HG02973 (cell line): Measurements from ENCODE around the gene SLC35E2B.
A peak's percentile ranks its signal among the peaks of the same experiment; 100 is the strongest.
"Not testable (repeated sequence)": the region's sequence is repeated elsewhere in the genome, so short reads cannot be mapped to it uniquely, and the experiment has no call there.

Experiments
- ATAC-seq: cut with Tn5 transposase; IDR thresholded peaks from one replicate; pipeline ENCODE4 v1.9.1; 2021; ENCODE audit warnings: moderate library complexity; ENCODE audit not compliant: unreplicated experiment

SLC35E2B gene

DNA sequence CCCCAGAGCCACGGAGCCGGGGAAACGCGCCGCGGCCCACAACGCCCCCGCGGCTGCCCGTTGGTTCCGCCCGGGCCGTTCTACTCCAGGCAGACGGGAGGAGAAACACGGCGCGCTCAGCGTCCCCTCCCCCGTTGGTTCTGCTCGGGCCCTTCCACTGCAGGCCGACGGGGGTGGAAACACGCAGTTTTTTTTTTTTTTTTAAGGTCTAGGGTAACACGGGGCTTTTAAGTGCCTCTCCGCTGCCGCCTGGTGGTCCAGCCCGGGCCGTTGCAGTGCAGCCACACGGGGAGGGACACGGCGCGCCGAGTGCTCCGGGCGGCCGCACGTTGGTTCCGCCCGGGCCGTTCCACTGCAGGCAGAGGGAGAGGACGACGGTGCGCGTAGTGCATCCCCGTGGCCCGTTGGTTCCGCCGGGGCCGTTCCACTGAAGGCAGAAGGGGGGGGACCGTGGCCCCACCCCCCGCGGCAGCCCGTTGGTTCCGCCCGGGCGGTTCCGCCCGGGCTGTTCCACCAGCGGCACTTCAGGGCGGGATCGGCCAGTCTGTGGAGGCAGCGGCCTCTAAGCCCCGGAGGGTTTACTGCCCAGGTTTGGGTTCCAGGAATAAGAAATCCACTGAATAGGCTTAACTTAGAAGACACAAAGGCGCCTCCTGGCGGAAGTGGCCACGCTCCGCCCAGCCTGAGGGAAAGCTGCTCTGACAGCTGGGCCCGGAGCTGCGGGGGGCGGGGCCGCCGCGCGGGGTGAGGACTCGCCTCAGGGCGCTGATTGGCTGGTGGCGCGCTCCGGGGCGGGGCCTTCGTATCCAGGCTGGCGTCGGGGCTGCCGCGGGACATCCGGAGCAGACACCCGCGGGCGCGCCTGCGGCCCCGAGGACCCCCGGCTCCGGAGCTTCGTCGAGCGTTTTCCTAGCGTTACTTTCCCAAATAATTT, at the start of gene SLC35E2B:
Gene SLC35E2B (minus strand): TSS at position 82 of the 934 bp plus-strand sequence. CDS start 16,096 bp downstream, outside the sequence.
- ATAC-seq = peak; percentile 70

DNA sequence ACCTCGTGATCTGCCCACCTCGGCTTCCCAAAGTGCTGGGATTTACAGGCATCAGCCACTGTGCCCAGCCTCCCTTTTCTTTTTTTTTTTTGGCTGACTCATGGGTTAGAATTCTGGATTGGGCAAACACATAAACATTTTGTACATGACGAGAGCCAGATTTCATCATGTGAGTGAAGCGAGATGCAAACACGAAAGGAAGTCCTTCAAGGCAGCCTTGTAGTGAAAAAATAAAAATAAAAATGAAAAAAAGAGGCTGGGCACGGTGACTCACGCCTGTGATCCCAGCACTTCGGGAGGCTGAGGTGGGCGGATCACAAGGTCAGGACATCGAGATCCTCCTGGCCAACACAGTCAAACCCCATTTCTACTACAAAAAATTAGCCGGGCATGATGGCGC, 48.4 kb upstream of the SLC35E2B start:
- not testable (repeated sequence) for ATAC-seq

DNA sequence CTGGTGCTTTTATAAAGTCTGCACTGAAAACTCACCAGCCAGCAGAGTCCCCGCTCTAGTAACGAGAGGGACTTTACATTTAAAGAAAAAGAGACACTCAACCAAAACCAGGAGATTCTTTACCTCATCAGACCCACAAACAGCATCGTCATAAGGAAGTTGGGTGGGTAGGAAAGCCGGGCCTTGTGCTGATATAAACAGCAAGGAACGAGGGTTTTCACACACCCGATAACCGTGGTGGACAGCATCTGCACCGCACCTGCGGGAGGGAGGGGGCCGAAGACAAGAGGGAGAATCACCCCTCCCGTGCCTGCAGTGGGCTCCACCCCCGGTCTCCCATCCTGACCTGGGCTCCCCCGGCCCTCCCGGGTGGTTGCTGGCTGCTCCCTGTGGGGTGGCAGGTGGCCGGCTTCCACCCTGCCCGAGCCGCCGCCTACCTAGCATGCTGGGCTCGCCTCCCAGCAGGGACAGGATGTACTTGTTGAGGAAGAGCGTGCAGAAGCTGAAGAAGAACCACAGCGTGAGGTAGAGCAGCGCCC, 46.3 kb upstream of the SLC35E2B start:
- not testable (repeated sequence) for ATAC-seq

DNA sequence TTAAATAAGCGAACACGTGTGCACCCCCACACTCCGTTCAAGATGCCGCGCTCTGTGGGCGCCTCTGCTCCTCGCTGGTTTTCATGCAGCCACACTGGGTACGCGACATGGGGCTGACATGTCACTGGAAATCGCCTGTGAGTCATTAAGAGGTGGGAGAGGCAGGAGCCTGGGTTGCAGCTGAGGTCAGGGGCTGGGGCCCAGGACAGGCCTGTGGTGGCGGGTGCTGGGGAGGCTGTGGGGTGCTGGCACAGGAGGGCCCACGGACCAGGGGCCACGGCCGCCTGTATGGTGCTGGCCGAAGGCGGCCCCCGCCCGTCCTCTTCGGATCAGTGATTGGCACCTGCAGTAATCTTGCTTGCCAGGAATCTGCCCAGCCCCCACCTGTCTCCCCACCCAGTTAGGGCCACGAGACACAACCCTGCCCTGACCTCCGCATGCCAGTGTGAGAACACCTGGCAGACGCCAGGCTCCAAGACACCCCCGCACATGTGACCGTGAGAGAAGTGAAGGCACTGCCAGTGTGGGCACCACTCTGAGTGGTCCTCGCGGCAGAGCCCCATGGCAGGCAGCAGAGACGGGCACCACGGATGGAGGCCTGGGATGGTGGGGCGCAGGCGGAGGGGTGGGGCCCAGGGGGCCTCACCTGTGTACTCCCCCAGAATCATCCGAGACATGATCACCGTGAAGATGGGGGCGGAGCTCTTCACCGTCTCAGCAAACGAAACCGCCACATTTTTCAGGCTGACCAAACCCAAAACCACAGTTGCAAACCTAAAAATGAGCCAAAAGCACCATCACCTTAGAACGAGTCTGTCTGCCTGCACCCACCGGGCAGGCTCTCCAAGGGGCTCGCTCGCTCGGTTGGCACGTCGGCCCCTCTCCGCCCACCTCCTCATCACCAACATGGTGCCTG, 45.3 kb upstream of the SLC35E2B start:
- not testable (repeated sequence) for ATAC-seq

DNA sequence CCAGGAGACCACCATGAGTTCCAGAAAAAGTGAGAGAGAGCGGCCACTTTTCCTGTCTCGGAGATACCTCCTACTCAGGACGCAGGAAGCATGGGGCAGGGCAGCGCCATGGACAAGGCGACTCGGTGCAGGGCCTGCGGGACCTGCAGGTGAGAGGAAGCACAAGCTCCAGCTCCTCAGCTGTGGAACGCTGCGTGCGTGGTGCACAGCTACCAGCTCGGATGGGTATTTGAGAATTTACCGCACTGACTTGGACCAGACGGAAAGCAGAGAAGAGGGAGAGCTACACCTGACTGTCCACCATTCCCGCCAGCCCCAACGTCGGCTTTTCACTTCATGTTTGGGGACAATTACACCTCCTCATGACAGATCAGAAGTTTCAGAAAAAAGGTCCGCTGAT, 39.8 kb upstream of the SLC35E2B start:
- ATAC-seq = no peak

DNA sequence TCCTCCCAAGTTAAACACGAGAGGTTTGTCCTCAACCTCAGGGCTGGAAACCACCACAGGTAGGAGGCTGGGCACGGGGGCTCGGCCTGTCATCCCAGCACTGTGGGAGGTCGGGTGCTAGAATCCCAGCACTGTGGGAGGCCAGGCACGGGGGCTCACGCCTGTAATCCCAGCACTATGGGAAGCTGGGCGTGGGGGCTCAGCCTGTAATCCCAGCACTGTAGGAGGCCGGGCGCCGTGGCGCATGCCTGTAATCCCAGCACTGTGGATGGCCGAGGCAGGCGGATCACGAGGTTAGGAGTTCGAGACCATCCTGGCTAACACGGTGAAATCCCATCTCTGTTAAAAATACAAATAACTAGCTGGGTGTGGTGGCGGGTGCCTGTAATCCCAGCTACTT, 38.3 kb upstream of the SLC35E2B start:
- no peak for ATAC-seq

DNA sequence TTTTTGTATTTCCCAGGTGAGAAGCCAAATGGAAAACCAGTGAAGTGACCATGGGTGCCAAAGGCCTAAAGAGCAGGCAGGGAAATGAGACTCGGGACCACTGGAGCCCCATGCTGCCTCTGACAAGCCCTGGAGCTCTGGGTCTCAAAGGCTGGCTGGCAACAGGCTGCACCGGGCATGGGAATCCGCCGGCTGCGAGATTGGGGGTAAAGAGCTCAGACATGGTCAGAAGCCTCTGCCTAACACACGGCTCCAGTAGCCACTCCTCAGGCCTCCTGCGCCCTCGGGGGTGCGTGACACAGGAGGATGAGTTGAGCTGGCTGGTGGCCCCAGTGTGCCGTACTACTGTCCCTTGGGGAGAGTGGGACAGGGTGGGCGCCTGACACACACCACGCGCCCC, 37.6 kb upstream of the SLC35E2B start:
- not testable (repeated sequence) for ATAC-seq

DNA sequence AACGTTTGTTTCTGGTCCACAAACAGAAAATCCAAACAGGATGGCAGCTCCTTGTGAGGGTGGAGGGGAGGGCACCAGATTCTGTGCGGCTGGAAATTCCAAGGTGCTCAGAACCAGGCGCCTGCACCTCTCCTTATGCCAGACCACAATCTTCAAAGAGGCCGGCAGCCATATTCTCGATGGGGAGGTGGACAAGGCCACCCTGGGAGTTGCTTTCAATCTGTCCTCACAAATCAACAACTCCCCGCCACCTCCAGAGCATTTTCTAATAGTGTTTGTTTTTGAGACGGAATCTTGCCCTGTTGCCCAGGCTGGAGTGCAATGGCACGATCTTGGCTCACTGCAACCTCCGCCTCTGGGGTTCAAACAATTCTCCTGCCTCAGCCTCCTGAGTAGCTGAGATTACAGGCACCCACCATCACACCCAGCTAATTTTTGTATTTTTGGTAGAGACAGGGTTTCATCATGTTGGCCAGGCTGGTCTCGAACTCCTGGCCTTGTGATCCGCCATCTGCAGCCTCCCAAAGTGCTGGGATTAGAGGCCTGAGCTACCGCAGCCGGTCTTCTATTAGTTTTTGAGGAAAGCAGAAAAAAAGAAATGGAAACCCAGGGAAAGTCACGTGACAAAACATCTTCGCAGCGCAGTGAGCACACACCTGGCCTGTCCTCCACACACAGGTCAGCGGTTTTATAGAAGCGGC, 36.7 kb upstream of the SLC35E2B start:
- not testable (repeated sequence) for ATAC-seq

DNA sequence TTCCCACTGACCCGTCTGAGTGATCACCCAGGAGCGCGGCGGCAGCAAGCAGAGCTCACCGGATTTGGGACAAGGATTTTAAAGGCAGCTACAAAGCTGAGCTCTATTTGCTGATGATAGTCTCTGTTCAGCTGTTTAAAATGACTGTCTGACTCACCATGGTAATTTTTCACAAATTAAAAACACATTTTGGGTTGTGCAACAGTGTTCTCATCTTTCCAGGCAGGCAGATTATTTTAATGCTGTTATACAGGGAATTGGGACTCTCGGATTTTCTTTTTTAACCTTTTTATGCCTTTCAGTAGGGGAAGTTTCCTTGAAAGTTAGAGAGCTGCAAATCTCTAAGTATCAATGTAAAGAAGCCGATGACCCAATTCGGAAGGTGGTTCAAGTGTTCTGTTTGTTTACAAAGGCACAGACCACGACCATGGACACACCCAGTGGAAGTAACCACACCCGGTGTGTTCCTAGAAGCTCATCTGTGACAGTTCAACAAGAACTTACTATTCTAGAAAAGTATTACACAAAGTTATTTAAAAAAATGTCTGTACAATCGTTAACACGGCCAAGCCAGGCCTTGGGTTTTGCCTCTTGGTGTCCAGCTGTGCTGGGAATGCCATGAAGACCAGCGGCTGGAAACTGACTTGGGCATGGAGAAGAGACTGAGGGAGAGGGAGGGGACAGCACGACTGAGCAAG, 35.9 kb upstream of the SLC35E2B start:
- not testable (repeated sequence) for ATAC-seq

DNA sequence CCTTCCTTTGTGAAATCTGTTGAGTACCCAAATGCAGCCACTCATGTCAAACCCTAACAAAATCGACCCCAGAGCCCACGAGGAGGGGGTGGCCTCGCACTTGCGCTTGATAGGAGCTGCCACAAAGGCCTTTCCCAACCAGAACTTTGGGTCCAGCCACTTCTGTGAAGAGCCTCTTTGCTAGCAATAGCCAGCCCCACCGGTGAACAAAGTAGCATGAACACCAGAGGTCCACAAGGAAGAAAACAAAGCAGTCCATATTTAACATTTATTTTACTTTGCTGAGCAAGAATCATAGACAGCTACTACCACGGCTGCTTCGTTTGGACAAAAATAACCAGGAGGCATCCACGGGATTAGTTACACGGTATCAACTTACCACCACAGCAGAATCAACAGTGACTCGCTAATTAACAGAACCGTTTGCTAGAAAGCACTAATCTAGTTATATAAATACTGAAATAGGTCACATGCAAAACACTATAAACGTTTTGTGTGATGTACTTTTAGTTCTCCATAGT, 34.6 kb upstream of the SLC35E2B start:
- not testable (repeated sequence) for ATAC-seq

DNA sequence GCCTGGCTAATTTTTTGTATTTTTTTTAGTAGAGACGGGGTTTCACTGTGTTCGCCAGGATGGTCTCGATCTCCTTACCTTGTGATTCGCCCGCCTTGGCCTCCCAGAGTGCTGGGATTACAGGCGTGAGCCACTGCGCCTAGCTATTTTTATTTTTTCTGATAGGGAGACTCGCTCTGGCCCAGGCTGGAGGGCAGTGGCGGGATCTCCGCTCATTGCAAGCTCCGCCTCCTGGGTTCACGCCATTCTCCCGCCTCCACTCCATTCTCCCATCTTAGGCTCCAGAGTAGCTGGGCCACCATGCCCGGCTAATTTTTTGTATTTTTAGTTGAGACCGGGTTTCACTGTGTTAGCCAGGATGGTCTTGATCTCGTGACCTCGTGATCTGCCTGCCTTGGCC, 33.5 kb upstream of the SLC35E2B start:
- ATAC-seq = not testable (repeated sequence)

DNA sequence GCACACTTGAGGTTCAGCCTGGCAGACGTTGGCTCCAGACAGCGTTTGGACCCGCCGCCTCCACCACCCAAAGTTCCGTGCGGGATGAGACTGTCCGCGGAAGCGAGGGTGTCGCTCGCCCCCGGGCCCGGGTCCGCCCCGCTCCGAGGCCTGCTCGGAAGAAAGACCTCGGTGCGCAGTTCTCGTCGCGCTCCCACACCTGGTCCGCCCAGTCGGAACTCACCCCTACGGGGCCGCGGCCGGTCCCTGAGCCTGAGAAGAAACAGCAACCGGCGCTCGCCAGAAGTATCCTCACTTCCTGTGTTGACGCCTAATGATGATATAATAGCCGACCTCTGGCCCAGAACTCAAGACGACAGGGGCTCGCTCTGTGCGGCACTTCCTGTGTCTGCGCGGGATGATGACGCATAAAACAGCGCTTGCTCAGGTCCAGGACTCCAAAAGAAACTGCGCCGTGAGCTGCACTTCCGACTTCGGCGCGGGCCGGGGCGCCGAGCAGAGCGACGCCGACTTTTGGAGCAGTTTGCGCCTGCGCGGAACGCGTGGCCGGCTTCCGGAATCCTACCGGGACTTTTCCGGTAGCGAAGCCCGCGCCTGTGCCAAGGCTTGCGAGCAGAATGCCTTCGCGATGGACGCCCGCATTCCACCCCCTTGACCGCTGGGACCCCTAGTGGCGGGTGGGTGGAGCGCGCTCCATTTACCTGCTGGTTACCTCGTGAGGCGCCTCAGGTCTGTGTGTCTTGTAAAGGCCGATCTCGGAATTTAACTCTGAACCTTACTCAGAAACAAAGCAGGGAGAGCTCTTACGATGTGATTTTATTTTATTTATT, 31.7 kb upstream of the SLC35E2B start, which contains the start of gene CDK11A:
Gene CDK11A (minus strand): TSS at position 323 of the 830 bp plus-strand sequence. CDS start 1,539 bp downstream, outside the sequence.
- peak; percentile 87 for ATAC-seq

DNA sequence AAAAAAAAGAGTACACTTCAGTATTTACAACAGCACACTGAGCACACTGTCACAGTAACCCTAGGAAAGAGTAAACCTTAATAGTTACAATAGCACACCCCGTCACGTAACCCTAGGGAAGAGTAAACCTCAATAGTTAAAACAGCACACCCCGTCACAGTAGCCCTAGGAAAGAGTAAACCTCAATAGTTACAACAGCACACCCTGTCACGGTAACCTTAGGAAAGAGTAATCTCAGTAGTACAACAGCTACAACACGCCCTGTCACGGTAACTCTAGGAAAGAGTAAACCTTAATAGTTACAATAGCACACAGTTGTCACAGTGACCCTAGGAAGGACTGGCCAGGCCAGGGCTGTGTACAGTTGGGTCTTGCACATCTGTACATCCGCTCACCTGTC, 28.6 kb upstream of the SLC35E2B start:
- no peak for ATAC-seq

DNA sequence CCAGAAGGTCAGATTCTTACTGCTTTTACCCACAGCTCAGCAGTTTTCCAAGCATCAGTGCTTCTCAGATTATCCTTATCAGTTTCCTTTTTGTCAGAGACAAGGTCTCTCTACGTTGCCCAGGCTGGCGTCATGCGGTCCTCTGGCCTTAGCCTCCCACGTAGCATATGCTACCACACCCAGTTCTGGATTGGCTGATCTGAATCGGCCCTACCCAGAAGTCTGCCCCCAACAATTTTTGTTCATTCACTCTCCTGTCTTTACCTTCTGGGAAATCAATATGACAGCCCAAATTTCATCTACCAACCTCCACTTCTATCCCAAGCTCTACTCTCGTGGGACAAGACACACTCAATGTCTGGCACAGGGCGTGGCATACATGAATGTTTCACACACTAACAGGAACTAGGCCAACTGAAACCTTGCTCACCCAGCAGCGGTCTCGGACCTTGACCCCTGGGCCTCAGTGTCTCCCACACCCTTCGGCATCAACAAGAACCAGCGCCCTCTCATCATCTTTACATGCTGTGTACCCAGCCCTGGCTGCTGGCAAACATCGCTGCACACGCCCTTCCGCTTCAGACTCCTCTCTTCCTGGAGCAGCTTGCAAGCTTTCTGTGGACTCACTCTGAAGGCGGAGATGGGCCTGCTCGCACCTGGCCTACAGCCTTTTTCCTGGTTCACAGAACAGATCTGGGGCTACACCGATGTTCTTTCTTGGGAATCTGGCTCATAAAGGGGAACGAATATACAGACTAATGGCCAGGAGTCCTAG, 22.7 kb upstream of the SLC35E2B start:
- not testable (repeated sequence) for ATAC-seq

DNA sequence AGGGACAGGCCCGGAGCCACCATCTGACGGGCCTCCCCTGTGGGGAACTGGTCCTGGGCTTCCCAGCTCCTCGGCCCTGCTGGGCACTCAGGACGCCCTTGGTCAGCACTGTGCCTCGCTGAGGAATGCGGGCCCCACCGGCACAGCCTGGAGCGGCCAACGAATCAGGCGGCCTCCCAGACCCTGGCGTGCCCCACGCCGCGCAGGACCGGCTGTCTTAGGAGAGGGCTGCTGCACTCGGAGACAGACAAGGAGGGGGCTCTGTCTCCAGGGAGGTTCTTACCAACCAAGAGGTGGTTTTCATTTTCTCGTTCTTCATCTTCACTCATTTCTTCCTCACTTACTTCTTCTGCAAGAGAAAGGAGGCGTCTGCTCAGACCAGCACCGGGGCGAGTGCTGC, 15.3 kb upstream of the SLC35E2B start:
- ATAC-seq = not testable (repeated sequence)

DNA sequence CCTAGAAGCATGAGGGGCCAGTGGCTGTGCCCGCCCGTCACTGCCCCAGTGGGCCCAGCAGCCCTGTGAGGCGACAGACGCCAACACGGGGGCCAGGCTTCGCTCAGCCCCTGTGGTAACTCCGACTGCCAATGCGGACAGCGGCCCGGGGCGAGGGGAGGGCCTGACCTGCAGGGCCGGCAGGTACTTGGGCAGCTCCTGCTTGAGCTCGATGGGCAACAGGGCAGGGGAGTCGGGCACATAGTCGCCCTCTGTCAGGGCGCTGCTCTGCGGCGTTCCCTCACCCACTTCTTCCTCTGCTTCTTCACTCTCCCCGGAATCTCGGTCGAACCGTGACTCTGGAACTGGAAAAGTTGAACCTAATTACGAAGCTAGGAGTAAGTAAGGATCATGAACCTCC, 14.6 kb upstream of the SLC35E2B start:
- ATAC-seq = not testable (repeated sequence)

DNA sequence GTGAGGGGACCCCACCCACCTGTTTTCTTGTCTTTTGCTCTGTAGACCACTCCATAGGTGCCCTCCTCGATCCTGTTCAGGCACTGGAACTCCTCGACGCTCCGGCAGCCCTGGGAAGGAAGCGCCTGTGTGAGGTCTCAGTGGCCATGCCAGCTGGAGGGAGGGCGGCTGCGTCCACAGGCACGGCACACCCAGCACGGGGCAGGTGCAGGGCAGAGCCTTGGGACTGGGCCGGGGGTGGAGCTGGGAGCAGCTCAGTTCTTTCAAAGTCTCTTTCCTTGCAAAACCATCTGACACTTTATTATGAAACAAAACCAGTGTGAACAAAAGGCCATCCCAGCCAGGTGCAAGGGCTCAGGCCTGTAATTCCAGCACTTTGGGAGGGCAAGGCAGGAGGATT, 13.0 kb upstream of the SLC35E2B start:
- not testable (repeated sequence) for ATAC-seq
